Astrocyte (in vitro differentiated cells and primary cell): ENCODE results near the gene CENPF. TPM values are rescaled to one million over a fixed set of nuclear protein-coding genes. Genes with fewer than 3 reads are reported as not detected.

Experiments
- DNase-seq: peaks from one replicate; pipeline ENCODE4 v3.0.0-alpha.2; 2010; ENCODE audit warnings: low read depth
- FAIRE-seq: peaks from 2 replicates; lab custom pipeline; 2011; peaks lifted over from hg19 to GRCh38; lab: Jason Lieb, UNC
- H2AFZ ChIP-seq: 2 replicates; pipeline ENCODE4 v1.6.0; 2012; ENCODE audit warnings: low read depth, low read length, inconsistent platforms
- H3K27ac ChIP-seq: 2 replicates; pipeline ENCODE4 v1.5.1; 2011; ENCODE audit warnings: low read depth, low read length, inconsistent platforms
- H3K27me3 ChIP-seq: 2 replicates; pipeline ENCODE4 v1.6.0; 2011; ENCODE audit warnings: low read length, inconsistent platforms; ENCODE audit not compliant: insufficient read depth
- H3K36me3 ChIP-seq: 2 replicates; pipeline ENCODE4 v1.5.1; 2011; ENCODE audit warnings: low read length, inconsistent platforms; ENCODE audit not compliant: insufficient read depth
- H3K4me1 ChIP-seq: 2 replicates; pipeline ENCODE4 v1.5.1; 2011; ENCODE audit warnings: low read length, inconsistent platforms; ENCODE audit not compliant: insufficient read depth
- H3K4me2 ChIP-seq: 2 replicates; pipeline ENCODE4 v1.6.0; 2012; ENCODE audit warnings: low read length, inconsistent platforms
- H3K4me3 ChIP-seq: 2 replicates; pipeline ENCODE4 v1.5.1; 2011; ENCODE audit warnings: low read depth, mild to moderate bottlenecking, low read length, inconsistent platforms; ENCODE audit not compliant: insufficient read depth
- H3K79me2 ChIP-seq: 2 replicates; pipeline ENCODE4 v1.6.0; 2012; ENCODE audit warnings: mild to moderate bottlenecking, low read length, inconsistent platforms; ENCODE audit not compliant: insufficient read depth
- H3K9ac ChIP-seq: 2 replicates; pipeline ENCODE4 v1.6.0; 2012; ENCODE audit warnings: mild to moderate bottlenecking, low read length, inconsistent platforms
- H3K9me3 ChIP-seq: 2 replicates; pipeline ENCODE4 v1.5.1; 2012; ENCODE audit warnings: low read depth, mild to moderate bottlenecking, low read length, inconsistent platforms; ENCODE audit not compliant: insufficient read depth
- H4K20me1 ChIP-seq: 2 replicates; pipeline ENCODE4 v1.6.0; 2012; ENCODE audit warnings: low read length, inconsistent platforms; ENCODE audit not compliant: insufficient read depth
- H3K27ac Mint-ChIP-seq: one replicate; pipeline ENCODE4 v1.8.0; 2021; ENCODE audit warnings: mild to moderate bottlenecking, mixed read lengths; ENCODE audit not compliant: unreplicated experiment
- H3K27me3 Mint-ChIP-seq: one replicate; pipeline ENCODE4 v1.8.0; 2021; ENCODE audit warnings: low read depth, mixed read lengths; ENCODE audit not compliant: unreplicated experiment
- H3K36me3 Mint-ChIP-seq: one replicate; pipeline ENCODE4 v1.8.0; 2021; ENCODE audit warnings: low read depth, mixed read lengths; ENCODE audit not compliant: unreplicated experiment
- H3K4me1 Mint-ChIP-seq: one replicate; pipeline ENCODE4 v1.8.0; 2021; ENCODE audit warnings: low read depth, mixed read lengths; ENCODE audit not compliant: unreplicated experiment
- H3K4me3 Mint-ChIP-seq: one replicate; pipeline ENCODE4 v1.8.0; 2021; ENCODE audit warnings: mild to moderate bottlenecking, moderate library complexity, mixed read lengths; ENCODE audit not compliant: unreplicated experiment
- H3K9me3 Mint-ChIP-seq: one replicate; pipeline ENCODE4 v1.8.0; 2021; ENCODE audit warnings: mild to moderate bottlenecking, mixed read lengths; ENCODE audit not compliant: unreplicated experiment
- EZH2 ChIP-seq: IDR thresholded peaks from 2 replicates; pipeline ENCODE4 v1.6.1; 2012; ENCODE audit warnings: mild to moderate bottlenecking, low read length, inconsistent platforms; ENCODE audit not compliant: insufficient read depth
- total RNA-seq: library from RNA; stranded (reverse); gene quantifications from 2 replicates; pipeline ENCODE4 v1.2.1, GENCODE V29; 2021
- TF ChIP-seq, protein P1 (sequence below): IDR thresholded peaks from 2 replicates; pipeline ENCODE4 v1.5.1; 2011; ENCODE audit warnings: low read depth, mild to moderate bottlenecking, inconsistent platforms, low read length, moderate library complexity; ENCODE audit not compliant: insufficient read depth

CENPF gene
- total RNA-seq, 1 donor from 2014 or later = 22.9 TPM

DNA sequence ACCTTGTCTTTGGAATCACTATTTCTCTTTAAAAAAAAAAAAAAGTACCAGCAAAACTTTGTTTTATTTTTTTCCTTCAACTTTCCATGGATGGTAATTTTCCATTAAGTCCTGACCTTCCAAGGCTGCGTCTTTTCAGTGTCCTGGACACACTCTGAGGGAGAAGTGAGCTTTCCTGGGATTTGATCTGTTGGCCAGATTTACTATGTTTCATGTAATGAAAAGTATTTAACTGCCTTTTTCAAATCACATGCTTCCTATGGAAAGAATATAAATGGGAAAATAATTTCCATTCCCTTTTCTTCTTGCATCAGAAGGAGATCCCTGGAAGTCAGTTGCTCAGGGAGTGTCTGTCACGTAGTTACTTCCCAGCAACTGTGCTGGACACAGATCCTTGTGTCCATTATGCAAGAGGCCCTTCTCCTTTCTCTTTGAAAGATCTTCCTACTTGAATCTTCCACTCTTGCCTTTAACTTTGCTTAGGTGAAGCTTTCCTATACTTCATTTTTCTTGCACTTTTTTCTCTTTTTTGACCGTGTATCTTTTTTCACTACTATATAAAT is 59.3 kb downstream of the CENPF start:
- Mint-ChIP-seq H3K27ac (no peak overlapping the region), H3K27me3 (no peaks in the 10 kb centered on the region), H3K4me1 (peaks cover 3% of the 10 kb centered on the region), H3K9me3 (no peaks in the 10 kb centered on the region), H3K36me3 (no peaks in the 10 kb centered on the region), H3K4me3 (no peak overlapping the region)
- TF ChIP-seq, protein P1, sequence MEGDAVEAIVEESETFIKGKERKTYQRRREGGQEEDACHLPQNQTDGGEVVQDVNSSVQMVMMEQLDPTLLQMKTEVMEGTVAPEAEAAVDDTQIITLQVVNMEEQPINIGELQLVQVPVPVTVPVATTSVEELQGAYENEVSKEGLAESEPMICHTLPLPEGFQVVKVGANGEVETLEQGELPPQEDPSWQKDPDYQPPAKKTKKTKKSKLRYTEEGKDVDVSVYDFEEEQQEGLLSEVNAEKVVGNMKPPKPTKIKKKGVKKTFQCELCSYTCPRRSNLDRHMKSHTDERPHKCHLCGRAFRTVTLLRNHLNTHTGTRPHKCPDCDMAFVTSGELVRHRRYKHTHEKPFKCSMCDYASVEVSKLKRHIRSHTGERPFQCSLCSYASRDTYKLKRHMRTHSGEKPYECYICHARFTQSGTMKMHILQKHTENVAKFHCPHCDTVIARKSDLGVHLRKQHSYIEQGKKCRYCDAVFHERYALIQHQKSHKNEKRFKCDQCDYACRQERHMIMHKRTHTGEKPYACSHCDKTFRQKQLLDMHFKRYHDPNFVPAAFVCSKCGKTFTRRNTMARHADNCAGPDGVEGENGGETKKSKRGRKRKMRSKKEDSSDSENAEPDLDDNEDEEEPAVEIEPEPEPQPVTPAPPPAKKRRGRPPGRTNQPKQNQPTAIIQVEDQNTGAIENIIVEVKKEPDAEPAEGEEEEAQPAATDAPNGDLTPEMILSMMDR = no peak
- TF ChIP-seq EZH2 = no peak
- H3K36me3 ChIP-seq = peaks cover 9% of the 10 kb centered on the region
- no peak overlapping the region for H2AFZ ChIP-seq
- peaks cover 4% of the 10 kb centered on the region for H3K79me2 ChIP-seq
- no peak overlapping the region for H3K4me3 ChIP-seq
- FAIRE-seq (no peak), DNase-seq (no peak)
- no peak overlapping the region for H3K27ac ChIP-seq
- H3K27me3 ChIP-seq = no peaks in the 10 kb centered on the region
- no peaks in the 10 kb centered on the region for H3K9me3 ChIP-seq
- no peaks in the 10 kb centered on the region for H4K20me1 ChIP-seq
- H3K4me1 ChIP-seq = no peaks in the 10 kb centered on the region
- no peak overlapping the region for H3K9ac ChIP-seq
- no peak overlapping the region for H3K4me2 ChIP-seq

DNA sequence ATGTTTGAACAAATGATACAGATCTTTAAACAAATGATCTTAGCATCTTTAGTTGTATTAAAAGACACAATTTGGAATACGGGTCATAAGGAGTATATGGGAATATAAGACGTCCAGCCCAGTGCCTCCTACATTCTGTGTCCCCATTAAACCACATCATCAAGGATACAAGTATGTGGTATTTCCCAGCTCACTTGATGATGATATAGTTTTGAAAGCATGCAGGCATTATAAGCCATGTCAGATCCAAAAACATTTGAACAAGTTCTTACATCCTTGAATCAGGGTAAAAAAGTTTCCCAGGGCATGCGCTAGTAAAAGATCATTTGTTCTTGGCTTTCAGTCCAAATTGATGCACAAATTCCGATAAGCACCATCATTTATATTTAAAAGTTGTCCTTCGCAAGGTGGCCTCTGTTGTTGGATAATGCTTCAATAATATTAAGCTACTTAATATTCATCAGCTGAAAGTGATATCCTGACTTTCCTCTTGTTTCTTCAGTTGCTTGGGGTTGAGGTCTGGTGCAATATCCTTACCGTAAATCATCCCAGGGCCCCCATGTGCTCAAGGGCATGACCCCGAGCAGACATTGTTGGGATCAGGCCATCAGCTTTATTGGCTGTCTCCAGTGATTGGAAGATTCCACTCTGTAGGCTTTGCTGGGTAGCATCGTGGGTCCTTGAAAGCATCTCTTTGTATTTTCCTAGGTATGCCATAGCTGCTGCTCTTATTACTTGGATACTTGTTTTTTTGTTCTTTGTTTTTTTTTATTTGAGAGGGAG is 61.8 kb downstream of the CENPF start:
- no peak overlapping the region for H3K4me2 ChIP-seq
- Mint-ChIP-seq H3K36me3 (no peaks in the 10 kb centered on the region), H3K27me3 (no peaks in the 10 kb centered on the region), H3K4me1 (peaks cover 3% of the 10 kb centered on the region), H3K27ac (no peak overlapping the region), H3K9me3 (no peaks in the 10 kb centered on the region), H3K4me3 (no peak overlapping the region)
- H2AFZ ChIP-seq = no peak overlapping the region
- peaks cover 8% of the 10 kb centered on the region for H3K36me3 ChIP-seq
- FAIRE-seq (no peak), DNase-seq (peak; percentile 75)
- H3K27ac ChIP-seq = no peak overlapping the region
- no peaks in the 10 kb centered on the region for H4K20me1 ChIP-seq
- no peak overlapping the region for H3K9ac ChIP-seq
- H3K79me2 ChIP-seq = peaks cover 4% of the 10 kb centered on the region
- no peaks in the 10 kb centered on the region for H3K9me3 ChIP-seq
- H3K4me1 ChIP-seq = no peaks in the 10 kb centered on the region
- no peaks in the 10 kb centered on the region for H3K27me3 ChIP-seq
- no peak overlapping the region for H3K4me3 ChIP-seq
- TF ChIP-seq, protein P1 = no peak
- TF ChIP-seq EZH2 = no peak
